ENCODE results near the gene SGCD. TPM values are rescaled to one million over a fixed set of nuclear protein-coding genes. Genes with fewer than 3 reads are reported as not detected.

SGCD gene
- total and polyA plus RNA-seq, 9 of the 15 experiments (the other 6 are each of a cell fraction or from before 2014, with no cell fraction given) = not detected

DNA sequence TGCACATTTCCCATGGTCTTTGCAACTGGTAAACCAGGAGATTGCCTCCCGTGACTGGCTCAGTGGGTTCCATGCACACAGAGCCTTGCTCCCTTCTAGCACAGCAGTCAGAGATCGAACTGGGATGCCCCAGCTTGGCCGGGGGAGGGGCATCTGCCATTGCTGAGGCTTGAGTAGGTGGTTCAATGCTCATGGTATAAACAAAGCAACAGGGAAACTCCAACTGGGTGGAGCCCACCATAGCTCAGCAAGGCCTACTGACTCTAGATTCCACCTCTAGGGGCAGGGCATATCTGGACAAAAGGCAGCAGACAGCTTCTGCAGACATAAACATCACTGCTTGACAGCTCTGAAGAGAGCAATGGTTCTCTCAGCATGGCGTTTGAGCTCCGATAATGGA is 456.1 kb downstream of the SGCD start:
- CTCF ChIA-PET (ENCODE audit: low intra/inter-chr PET ratio) = no interaction called here
- Histone ChIP-seq H4K20me1 (replicated peaks; ENCODE audit: control insufficient read depth, insufficient read depth, low read length) (no peaks in the 10 kb centered on the region), H3K4me1 (replicated peaks in 1 of 2; ENCODE audit: control insufficient read depth in 2 of 2, insufficient read depth in 2 of 2, low read length in 2 of 2) (no peaks in the 10 kb centered on the region), H3K79me2 (ENCODE audit: control insufficient read depth, insufficient read depth, low read length) (no peaks in the 10 kb centered on the region), H3K27me3 (ENCODE audit: control insufficient read depth in 2 of 2, insufficient read depth in 2 of 2, low read length in 2 of 2) (no peaks in the 10 kb centered on the region), H3K9ac (ENCODE audit: insufficient read depth in 1 of 2, low read depth in 2 of 2, low read length in 2 of 2) (no peak overlapping the region), H3K9me3 (replicated peaks; ENCODE audit: control insufficient read depth, insufficient read depth, low read depth, low read length) (no peaks in the 10 kb centered on the region), H3K9me1 (ENCODE audit: control insufficient read depth, insufficient read depth, low read length) (no peaks in the 10 kb centered on the region), H3K4me3 (no peak overlapping the region), H3K4me2 (ENCODE audit: insufficient read depth, low read length) (no peak overlapping the region), H3K36me3 (ENCODE audit: control insufficient read depth, insufficient read depth, low read length) (no peaks in the 10 kb centered on the region), H2AFZ (ENCODE audit: low read depth, low read length) (no peak overlapping the region), H3K27ac (ENCODE audit: extremely low read depth, low read depth, low read length) (no peak overlapping the region)
- FAIRE-seq (no peak), DNase-seq (ENCODE audit: extremely low read depth in 1 of 4, low spot score in 3 of 4) (no peak), ATAC-seq (no peak)
- 0% methylated on average over 5 of the region's 5 CpGs for WGBS (ENCODE audit: insufficient coverage, low coverage, missing lambda C conversion rate)
- POLR2A ChIA-PET = no interaction called here
- no peak for TF ChIP-seq MCM2 (IDR thresholded peaks at IDR 0.05; ENCODE audit: low read depth)
- TF ChIP-seq ERF (CRISPR knock-in tag; IDR thresholded peaks at IDR 0.05) = no peak
- TF ChIP-seq HCFC1 (IDR thresholded peaks at IDR 0.05; ENCODE audit: low read depth, low read length) = no peak
- no peak for TF ChIP-seq FOXP1 (CRISPR knock-in tag; IDR thresholded peaks at IDR 0.05)
- TF ChIP-seq SMAD4 (CRISPR knock-in tag; conservative IDR thresholded peaks at IDR 0.05) = no peak
- TF ChIP-seq RUNX1 (IDR thresholded peaks at IDR 0.05; ENCODE audit: low read depth) = no peak
- TF ChIP-seq EWSR1 (IDR thresholded peaks at IDR 0.05; ENCODE audit: borderline replicate concordance, low read depth, partially characterized antibody) = no peak
- no peak for TF ChIP-seq PPARD (CRISPR knock-in tag; IDR thresholded peaks at IDR 0.05)
- TF ChIP-seq, protein P1, sequence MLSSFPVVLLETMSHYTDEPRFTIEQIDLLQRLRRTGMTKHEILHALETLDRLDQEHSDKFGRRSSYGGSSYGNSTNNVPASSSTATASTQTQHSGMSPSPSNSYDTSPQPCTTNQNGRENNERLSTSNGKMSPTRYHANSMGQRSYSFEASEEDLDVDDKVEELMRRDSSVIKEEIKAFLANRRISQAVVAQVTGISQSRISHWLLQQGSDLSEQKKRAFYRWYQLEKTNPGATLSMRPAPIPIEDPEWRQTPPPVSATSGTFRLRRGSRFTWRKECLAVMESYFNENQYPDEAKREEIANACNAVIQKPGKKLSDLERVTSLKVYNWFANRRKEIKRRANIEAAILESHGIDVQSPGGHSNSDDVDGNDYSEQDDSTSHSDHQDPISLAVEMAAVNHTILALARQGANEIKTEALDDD (IDR thresholded peaks at IDR 0.05) = no peak
- TF ChIP-seq, protein P2, sequence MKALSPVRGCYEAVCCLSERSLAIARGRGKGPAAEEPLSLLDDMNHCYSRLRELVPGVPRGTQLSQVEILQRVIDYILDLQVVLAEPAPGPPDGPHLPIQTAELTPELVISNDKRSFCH (CRISPR knock-in tag; IDR thresholded peaks at IDR 0.05) = no peak
- TF ChIP-seq, protein P2 (tag; IDR thresholded peaks at IDR 0.05) = no peak
- TF ChIP-seq, protein P3, sequence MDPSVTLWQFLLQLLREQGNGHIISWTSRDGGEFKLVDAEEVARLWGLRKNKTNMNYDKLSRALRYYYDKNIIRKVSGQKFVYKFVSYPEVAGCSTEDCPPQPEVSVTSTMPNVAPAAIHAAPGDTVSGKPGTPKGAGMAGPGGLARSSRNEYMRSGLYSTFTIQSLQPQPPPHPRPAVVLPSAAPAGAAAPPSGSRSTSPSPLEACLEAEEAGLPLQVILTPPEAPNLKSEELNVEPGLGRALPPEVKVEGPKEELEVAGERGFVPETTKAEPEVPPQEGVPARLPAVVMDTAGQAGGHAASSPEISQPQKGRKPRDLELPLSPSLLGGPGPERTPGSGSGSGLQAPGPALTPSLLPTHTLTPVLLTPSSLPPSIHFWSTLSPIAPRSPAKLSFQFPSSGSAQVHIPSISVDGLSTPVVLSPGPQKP (CRISPR knock-in tag; IDR thresholded peaks at IDR 0.05) = no peak
- no peak for TF ChIP-seq ZNF584 (CRISPR knock-in tag; IDR thresholded peaks at IDR 0.05; ENCODE audit: low read depth)
- no peak for TF ChIP-seq ZNF165 (CRISPR knock-in tag; IDR thresholded peaks at IDR 0.05; ENCODE audit: borderline replicate concordance)
- TF ChIP-seq, protein P4, sequence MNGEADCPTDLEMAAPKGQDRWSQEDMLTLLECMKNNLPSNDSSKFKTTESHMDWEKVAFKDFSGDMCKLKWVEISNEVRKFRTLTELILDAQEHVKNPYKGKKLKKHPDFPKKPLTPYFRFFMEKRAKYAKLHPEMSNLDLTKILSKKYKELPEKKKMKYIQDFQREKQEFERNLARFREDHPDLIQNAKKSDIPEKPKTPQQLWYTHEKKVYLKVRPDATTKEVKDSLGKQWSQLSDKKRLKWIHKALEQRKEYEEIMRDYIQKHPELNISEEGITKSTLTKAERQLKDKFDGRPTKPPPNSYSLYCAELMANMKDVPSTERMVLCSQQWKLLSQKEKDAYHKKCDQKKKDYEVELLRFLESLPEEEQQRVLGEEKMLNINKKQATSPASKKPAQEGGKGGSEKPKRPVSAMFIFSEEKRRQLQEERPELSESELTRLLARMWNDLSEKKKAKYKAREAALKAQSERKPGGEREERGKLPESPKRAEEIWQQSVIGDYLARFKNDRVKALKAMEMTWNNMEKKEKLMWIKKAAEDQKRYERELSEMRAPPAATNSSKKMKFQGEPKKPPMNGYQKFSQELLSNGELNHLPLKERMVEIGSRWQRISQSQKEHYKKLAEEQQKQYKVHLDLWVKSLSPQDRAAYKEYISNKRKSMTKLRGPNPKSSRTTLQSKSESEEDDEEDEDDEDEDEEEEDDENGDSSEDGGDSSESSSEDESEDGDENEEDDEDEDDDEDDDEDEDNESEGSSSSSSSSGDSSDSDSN (IDR thresholded peaks at IDR 0.05; ENCODE audit: borderline replicate concordance in 1 of 2, low read depth in 2 of 2, low read length in 2 of 2) = no peak
- TF ChIP-seq ASH1L (IDR thresholded peaks at IDR 0.05; ENCODE audit: borderline replicate concordance, low read depth, partially characterized antibody) = no peak
- no TSS peak for BruUV-seq (replicated peaks)
- intact Hi-C loops (cut with micrococcal nuclease) = no loop called here
- in situ Hi-C loops (cut with MboI) = no loop called here
